Inferior parietal cortex (tissue), 1 donor: ENCODE measurements around the gene ZNF41.
A peak's percentile ranks its signal among the peaks of the same experiment; 100 is the strongest.
"Not testable (repeated sequence)": the region's sequence is repeated elsewhere in the genome, so short reads cannot be mapped to it uniquely, and the experiment has no call there.

Experiments used
- DNase-seq: peaks from one replicate; pipeline ENCODE4 v3.0.0-alpha.2; 2016; ENCODE audit errors: extremely low spot score

ZNF41 gene

DNA sequence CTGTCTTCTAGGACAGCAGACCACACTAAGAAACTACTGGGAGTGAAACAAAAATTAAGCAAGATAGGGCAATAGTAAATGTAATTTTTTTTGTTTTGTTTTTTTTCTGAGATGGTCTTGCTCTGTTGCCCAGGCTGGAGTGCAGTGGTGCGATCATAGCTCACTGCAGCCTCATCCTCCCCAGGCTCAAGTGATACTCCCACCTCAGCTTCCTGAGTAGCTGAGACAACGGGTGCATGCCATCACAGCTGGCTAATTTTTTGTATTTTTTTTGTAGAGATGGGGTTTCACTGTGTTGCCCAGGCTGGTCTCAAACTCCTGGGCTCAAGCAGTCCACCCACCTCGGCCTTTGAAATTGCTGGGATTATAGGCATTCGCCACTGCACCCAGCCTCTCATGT is 9.1 kb upstream of the ZNF41 start:
- DNase-seq: not testable (repeated sequence)

DNA sequence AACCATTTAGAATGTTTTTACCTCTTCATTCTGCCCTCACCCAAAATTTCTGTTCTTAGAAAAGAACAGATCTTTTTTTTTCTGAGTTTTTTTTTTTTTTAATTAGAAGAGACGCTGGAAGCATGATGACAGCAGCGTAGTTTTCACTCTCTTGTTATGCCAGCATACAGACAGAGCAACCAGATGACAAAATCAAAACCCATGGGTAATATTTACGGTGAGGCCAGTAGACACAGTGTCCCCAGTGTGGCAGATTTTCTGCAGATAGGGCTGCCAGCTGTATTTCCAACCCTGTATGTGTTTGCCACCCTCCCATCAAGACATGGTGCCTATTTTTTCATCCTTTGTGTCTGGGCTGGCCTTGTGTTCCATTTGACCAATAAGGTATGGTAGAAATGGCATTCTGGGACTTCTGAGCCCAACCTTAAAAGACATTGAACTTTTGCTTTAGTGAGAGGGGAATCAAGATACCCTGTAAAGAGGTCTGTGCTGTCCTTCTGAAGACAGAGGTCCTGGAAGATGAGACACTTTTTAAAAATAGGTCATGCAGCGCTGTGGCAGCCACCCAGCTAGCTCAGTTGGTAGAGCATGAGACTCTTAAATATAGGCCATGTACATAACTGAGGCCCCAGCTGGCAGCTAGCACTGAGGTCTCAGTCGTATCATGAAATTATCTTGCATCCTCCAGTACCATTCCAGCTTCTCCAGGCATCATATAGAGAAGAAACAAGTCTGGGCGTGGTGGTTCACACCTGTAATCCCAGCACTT is 6.7 kb upstream of the ZNF41 start:
- no peak for DNase-seq

DNA sequence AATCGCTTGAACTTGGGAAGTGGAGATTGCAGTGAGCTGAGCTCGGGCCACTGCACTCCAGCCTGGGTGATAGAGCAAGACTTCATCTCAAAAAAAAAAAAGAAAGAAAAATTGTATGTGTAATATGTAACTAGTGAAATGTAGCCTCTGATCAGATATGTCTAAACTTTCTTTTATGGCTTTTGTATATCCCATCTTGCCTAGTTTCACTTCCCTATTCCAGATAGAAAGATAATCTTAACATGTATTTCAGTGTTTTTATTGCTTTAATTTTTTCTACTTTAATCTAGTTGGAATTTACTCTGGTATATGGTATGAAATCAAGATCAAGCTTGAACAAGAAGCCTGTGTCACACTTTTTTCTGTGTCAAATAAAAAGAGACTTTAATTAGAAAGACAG is 1.9 kb upstream of the ZNF41 start:
- no peak for DNase-seq

DNA sequence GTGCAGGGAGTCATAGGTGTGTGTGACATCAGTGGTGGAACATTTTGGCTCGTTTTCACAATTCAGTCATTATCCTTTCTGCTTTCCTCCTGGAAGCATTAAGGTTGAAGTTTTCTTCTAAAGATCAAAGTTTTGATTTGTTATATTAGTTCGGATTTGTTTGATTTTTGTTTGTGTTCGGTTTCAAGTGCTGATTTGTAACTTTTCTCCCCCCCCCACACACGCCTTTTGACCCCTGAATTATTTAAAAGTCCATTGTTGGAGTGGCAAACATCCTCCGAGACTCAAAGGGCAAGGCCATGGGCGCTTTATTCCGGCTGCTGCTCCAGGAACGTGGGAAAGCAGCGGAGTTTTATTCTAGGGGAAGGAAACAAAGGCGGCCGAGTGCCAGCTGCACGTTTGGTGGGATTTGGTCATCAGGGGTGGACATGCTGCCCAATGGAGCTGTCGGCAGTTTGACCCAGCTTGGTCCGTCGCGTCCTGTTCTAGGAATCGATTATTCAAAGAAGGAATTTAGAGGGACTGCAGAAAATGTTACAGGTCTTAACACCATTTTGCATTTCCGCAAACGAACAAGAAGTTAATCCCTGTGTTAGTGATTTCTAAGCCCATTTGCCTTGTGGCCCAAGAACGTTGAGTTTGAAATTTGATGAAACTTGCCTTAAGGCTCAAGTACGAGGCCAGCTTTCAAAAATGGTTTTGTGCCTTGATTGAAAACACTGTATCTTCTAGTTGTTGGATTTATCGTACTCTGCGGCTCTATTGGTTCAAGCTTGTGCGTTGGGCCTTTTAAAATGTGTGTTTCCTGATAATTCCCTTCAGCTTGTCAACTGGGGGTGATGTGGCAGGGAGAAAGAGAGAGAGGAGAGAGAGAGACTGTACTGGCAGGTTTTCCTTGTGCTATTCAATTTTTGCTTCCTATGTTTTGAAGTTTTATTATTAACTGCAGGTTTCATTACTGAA is 565 bp upstream of the ZNF41 start:
- DNase-seq: peak; percentile 24

- DNase-seq: no peak
These were observed 934 bp downstream of the ZNF41 start for GRCh38 chrX:47482065-47482511.

DNA sequence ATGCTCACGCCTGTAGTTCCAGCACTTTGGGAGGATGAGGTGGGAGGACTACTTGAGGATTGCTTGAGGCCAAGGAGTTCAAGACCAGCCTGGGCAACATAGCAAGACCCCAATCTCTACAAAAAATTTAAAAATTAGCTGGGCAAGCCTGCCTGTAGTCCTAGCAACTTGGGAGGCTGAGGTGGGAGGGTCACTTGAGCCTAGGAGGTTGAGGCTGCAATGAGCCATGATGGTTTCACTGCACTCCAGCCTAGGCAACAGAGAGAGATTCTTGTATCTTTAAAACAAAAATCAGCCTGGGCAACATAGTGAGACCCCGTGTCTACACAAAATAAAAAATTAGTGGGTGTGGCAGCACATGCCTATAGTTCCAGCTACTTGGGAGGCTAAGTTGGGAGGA is 1.9 kb downstream of the ZNF41 start:
- no peak for DNase-seq

DNA sequence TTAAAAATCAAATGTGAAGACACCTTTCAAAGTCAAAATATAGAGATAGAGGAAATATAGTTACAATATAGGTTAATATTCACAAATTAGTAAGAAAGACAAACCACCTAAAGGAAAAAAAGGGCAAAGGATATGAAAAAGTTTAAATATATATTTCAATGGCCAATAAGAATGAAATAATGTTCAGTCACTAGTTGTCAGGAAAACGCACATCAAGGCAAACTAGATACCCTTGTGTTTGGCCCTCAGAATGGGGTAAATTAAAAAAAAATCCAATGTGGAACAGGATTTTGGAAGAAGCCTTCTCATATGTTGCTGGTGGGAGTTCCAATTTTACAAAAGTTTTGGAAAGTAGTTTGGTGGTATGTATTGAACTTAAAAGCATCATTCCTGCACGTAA is 2.4 kb downstream of the ZNF41 start:
- no peak for DNase-seq

GRCh38 chrX:47475476-47475875 is 7.5 kb downstream of the ZNF41 start:
- DNase-seq: no peak

GRCh38 chrX:47467106-47467505 is 15.9 kb downstream of the ZNF41 start:
- DNase-seq: no peak

DNA sequence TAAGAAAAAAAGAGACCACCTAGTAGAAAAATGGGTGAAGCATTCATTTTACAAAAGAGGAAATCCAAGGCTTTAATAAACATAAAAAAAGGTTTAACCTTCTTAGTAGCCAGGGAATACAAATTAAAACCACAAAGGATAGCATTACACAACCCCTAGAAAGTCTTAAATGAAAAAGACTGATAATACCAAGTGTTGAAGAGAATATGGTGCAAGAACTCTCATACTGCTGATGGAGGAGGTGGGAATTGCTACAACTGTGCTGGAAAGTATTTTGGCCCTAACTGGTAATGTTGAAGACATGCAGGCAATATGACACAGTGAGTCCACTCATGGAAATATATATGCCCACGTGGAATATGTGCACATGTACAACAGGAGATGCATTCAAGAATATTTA is 22.5 kb downstream of the ZNF41 start:
- no peak for DNase-seq

DNA sequence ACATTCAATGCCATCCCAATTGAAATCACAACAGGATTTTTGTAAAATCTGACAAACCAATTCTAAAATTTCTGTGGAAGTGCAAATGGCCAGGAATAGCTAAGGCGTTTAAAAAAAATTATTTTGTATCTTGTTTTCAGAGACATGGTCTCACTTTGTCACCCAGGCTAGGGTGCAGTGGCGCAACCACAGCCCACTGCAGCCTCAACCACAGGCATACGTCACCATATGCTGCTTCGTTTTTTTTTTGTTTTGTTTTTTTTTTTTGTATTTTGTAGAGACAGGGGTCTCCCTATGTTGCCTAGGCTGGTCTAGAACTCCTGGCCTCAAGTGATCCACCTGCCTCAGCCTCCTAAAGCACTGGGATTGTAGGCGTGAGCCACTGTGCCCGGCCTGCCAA is 24.5 kb downstream of the ZNF41 start:
- no peak for DNase-seq

DNA sequence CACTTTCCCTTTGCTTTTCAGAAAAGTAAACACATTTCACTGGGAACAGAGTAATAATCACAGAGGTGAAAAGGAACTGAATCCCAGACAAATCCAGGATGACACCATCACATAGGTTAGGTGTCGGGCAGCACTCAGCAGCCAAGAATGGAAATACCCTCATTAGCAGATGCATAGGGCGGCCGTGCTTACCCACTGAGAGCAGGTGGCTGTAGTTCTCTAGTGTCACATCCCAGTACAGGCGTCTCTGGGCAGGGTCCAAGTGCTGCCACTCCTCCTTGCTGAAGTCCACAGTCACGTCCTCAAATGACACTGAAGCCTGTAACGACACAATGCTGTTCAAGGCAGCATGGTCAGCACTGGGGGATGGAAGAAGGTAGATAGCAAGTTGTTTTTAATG is 26.9 kb downstream of the ZNF41 start:
- no peak for DNase-seq

- no peak for DNase-seq
These were observed 30.9 kb downstream of the ZNF41 start for GRCh38 chrX:47452112-47452511.

DNA sequence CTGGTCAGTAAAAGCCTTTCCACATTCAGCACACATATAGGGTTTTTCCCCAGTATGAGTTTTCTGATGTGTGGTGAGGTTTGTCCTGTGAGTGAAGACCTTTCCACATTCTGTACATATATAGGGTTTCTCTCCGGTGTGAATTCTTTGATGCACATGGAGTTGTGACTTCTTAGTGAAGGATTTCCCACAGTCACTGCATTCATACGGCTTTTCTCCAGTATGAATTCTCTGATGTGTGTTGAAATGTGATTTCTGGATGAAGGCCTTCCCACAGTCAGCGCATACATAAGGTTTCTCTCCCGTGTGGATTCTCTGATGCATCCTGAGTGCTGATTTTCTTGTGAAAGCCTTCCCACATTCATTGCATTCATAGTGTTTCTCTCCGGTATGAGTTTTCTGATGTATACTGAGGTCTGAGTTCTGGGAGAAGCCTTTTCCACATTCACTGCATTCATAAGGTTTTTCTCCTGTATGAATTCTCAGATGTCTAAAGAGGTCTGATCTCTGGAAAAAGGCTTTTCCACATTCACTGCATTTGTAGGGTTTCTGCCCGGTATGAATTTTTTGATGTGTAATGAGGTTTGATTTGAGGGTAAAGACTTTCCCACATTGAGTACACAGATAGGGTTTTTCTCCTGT is 34.7 kb downstream of the ZNF41 start:
- DNase-seq: no peak

DNA sequence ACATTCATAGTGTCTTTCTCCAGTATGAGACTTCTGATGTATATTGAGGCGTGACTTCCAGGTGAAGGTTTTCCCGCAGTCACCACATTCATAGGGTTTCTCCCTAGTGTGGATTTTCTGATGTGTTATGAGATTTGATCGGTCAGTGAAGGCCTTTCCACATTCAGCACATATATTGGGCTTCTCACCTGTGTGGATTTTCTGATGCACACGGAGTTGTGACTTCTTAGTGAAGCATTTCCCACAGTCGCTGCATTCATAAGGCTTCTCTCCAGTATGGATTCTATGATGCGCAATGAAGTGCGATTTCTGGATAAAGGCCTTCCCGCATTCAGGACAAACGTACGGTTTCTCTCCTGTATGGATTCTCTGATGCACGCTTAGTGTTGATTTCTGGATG is 35.4 kb downstream of the ZNF41 start:
- DNase-seq: no peak

DNA sequence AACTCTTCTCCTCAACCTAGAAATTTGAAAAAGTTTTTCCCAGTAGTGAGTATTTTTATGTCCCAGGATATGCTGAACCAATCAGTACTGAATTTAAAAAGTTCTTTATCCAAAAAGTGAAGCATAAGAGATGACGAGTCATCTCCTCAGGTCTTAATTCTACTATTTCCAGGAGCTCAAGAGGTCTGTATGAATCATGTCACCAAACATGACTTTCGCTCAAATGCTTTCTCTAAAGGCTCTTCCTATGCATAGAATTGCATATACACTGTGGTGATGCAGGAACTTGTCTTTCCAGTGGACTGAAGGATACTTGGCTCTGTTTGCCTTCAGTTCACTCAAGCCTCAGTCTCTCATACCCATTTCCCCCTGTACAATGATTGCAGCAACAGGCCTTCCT is 36.1 kb downstream of the ZNF41 start:
- DNase-seq: no peak

DNA sequence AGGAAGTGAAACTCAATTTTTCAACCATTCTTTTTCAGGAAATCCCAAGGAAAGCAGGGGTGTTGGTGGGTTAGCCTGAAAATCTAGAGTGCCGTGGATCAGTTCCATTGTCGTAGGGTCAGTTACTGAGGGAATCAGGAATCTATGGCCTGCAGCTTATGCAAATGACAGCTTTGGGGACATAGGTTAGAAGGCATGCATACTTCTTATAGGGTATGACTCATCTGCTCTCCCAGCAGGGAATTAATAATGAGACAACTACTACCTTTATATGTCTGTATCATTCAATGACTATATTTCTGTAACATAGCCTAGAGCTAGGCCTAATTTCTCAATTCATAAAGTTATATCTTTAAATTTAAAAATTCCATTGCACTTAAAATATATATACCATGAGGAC is 36.6 kb downstream of the ZNF41 start:
- no peak for DNase-seq

- DNase-seq: no peak
These were observed 52.1 kb downstream of the ZNF41 start for GRCh38 chrX:47430925-47431324.

DNA sequence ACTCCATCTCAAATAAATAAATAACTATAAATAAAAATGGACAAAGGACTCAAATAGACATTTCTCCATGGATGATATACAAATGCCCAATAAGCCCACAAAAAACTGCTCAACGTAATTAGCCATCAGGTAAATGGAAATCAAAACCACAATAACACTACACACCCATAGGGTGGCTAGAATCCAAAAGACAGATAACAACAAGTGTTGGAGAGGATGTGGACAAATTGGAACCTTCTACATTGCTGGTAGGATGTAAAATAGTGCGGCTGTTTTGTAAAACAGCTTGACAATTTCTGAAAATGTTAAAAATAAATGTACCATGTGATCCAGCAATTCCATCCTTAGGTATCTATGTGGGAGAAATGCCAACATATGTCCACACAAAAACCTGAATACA is 60.6 kb downstream of the ZNF41 start:
- no peak for DNase-seq

- DNase-seq: no peak
These were observed 62.1 kb downstream of the ZNF41 start for GRCh38 chrX:47420962-47421361.

GRCh38 chrX:47420265-47420664 is 62.8 kb downstream of the ZNF41 start:
- DNase-seq: no peak

DNA sequence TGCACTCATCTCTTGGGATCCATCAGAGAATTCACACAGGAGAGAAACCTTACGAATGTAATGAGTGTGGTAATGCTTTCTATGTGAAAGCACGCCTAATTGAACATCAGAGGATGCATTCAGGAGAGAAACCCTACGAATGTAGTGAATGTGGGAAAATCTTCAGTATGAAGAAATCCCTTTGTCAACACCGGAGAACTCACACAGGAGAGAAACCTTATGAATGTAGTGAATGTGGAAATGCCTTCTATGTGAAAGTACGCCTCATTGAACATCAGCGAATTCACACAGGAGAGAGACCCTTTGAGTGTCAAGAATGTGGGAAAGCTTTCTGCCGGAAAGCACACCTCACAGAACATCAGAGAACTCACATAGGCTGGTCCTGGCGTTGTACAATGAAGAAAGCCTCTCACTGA is 69.8 kb downstream of the ZNF41 start:
- no peak for DNase-seq
